LHCN-M2 (cell line): ENCODE results near the gene RAI1. TPM values are rescaled to one million over a fixed set of nuclear protein-coding genes. Genes with fewer than 3 reads are reported as not detected.
"Not testable (repeated sequence)": the region's sequence is repeated elsewhere in the genome, so short reads cannot be mapped to it uniquely, and the experiment has no call there.

Experiments
- DNase-seq: peaks from one replicate; pipeline ENCODE4 v3.0.0-alpha.2; 2012; ENCODE audit warnings: low read depth
- polyA plus RNA-seq: library from polyadenylated mRNA; unstranded; fragments of >200 nt; gene quantifications from one replicate; pipeline ENCODE4 v1.2.1, GENCODE V29; 2012; ENCODE audit warnings: missing spikeins
- total RNA-seq: library from RNA; depleted of rRNA; stranded (reverse); fragments of >200 nt; gene quantifications from 2 replicates; pipeline ENCODE4 v1.2.3, GENCODE V29; 2014; rRNA removed

RAI1 gene, protein sequence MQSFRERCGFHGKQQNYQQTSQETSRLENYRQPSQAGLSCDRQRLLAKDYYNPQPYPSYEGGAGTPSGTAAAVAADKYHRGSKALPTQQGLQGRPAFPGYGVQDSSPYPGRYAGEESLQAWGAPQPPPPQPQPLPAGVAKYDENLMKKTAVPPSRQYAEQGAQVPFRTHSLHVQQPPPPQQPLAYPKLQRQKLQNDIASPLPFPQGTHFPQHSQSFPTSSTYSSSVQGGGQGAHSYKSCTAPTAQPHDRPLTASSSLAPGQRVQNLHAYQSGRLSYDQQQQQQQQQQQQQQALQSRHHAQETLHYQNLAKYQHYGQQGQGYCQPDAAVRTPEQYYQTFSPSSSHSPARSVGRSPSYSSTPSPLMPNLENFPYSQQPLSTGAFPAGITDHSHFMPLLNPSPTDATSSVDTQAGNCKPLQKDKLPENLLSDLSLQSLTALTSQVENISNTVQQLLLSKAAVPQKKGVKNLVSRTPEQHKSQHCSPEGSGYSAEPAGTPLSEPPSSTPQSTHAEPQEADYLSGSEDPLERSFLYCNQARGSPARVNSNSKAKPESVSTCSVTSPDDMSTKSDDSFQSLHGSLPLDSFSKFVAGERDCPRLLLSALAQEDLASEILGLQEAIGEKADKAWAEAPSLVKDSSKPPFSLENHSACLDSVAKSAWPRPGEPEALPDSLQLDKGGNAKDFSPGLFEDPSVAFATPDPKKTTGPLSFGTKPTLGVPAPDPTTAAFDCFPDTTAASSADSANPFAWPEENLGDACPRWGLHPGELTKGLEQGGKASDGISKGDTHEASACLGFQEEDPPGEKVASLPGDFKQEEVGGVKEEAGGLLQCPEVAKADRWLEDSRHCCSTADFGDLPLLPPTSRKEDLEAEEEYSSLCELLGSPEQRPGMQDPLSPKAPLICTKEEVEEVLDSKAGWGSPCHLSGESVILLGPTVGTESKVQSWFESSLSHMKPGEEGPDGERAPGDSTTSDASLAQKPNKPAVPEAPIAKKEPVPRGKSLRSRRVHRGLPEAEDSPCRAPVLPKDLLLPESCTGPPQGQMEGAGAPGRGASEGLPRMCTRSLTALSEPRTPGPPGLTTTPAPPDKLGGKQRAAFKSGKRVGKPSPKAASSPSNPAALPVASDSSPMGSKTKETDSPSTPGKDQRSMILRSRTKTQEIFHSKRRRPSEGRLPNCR (N-terminal part only)
- total RNA-seq: 7.5 and 10.3 TPM in 2 replicates
- polyA plus RNA-seq: 6.9 TPM

DNA sequence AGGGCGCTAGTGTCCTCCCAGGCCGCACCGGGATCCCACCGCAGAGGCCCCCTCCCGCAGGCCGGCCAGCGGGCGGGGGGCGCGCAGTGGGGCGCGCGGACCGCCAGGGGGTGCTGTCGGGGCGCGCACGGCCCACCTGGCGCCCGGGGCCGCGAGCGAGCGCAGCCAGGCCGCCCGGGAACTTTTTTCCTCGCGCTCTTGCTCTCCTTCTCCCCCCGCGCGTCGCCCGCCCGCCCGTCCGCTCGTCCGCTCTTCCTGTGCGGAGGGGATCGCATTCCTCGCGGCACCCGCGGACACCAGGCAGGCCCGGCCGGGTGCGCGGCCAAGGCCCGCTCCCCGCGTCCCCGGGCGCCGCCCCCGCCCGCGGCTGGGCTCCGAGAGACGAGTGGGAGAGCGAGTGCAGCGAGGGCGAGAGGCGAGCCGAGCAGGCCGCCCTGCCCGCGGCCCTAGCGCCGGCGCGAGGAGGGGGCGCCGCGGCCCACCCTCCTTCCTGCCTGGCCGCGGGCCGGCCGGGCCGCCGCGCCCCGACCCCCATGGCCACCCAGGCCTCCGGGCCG, at the start of gene RAI1:
TSS of gene RAI1 (plus strand) at position 272 of the 557 bp plus-strand sequence. CDS start 111,491 bp downstream, outside the sequence.
- peak; percentile 71 for DNase-seq

DNA sequence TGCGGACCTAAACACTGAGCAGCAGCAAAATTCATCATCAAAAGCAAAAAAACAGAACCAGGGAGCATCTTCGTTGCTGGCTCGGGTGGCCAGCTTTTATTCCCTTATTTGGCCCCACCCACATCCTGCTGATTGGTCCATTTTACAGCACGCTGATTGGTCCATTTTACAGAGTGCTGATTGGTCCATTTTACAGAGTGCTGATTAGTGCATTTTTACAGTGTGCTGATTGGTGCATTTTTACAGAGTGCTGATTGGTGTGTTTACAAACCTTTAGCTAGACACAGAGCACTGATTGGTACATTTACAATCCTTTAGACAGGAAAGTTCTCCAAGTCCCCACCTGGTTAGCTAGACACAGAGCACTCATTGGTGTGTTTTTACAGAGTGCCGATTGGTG, 48.6 kb upstream of the RAI1 start:
- DNase-seq: peak; percentile 26

DNA sequence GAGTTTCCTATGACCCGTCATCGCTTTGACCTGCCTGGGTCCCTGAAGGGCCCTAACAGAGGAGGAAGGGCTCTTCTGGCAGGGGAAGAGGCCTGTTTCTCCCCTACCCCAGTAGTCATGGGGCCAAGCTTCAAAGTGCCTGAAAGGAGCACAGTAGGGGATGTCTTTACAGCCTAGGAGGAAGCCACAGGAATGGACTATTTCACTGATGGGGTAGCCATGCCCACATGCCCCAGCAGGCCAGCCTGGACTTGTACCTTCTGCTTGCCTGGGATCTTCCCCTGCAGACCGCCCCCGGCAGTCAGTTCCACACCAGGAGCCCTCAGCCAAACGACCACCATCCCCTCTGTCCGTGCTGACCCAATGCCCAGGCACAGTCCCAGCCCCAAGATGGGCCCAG, 47.9 kb upstream of the RAI1 start:
- no peak for DNase-seq

DNA sequence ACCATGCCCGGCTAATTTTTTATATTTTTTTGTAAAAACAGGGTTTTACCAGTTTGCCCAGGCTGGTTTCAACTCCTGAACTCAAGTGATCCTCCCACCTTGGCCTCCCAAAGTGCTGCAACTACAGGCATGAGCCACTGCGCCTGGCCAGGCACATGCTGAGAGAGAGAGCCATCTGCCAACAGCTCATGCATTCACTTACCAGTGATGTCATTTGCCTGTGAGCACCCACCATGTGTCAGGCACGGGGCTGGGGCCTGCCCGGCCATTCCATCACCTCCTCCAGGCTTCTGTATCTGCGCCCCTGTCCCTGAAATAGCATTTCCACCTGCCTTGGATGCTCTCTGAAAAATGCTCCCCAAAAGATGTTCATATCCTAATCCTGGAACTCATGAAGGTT, 46.1 kb upstream of the RAI1 start:
- no peak for DNase-seq

DNA sequence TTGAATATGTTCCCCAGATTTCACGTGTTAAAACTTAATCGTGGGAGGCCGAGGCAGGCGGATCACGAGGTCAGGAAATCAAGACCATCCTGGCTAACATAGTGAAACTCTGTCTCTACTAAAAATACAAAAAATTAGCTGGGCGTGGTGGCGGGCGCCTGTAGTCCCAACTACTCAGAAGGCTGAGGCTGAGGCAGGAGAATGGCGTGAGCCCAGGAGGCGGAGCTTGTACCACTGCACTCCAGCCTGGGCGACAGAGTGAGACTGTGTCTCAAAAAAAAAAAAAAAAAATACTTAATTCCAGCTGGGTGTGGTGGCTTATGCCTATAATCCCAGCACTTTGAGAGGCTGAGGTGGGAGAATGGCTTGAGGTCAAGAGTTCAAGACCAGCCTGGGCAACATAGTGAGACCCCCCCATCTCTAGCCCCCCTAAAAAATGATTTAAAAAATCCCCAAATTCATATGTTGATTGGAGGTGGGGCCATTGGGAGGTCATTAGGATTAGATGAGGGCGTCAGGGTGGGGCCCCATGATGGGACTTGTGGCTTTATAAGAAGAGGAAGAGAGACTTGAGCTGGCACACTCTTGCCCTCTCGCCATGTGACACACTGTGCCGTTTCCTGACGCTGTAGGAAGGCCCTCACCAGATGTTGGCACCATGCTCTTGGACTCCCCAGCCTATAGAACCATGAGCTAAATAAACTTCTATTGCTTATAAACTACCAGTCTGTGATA, 45.6 kb upstream of the RAI1 start:
- DNase-seq: not testable (repeated sequence)

DNA sequence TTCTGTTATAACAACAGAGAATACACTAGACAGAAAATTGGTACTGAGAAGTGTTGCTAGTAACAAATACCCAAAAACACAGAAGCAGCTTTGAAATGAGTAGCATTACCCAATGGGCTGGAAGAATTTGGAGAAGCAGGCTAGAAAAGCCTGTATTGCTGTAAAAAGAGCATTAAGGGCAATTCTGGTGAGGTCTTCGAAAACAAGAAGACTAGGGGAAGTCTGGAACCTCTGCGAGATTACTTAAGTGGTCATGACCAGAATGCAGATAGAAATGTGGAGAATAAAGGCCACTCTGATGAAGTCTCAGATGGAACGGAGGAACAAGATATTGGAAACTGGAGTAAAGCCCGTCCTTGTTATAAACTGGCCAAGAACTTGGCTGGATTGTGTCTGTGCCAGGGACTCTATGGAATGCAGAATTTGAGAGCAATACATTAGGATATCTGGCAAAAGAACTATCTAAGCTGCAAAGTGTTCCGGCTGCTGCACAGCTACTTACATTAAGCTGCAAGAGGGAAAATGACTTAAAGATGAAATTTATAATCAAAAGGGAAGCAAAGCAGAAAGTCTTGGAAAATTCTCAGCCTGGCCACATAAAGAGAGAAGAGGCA, 44.9 kb upstream of the RAI1 start:
- DNase-seq: no peak

DNA sequence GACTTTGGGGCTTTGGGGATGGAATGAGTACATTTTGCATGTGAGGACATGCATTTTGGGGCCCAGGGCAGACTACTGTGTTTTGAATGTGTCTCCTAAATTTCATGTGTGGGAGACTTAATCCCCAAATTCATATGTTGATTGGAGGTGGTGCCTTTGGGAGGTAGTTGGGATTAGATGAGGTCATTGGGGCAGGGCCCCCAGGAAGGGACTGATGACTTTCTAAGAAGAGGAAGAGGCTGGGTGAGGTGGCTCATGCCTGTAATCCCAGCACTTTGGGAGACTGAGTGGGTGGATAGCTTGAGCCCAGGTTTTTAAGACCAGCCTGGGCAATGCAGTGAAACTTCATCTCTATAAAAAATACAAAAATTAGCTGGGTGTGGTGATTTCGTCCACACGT, 42.8 kb upstream of the RAI1 start:
- no peak for DNase-seq

DNA sequence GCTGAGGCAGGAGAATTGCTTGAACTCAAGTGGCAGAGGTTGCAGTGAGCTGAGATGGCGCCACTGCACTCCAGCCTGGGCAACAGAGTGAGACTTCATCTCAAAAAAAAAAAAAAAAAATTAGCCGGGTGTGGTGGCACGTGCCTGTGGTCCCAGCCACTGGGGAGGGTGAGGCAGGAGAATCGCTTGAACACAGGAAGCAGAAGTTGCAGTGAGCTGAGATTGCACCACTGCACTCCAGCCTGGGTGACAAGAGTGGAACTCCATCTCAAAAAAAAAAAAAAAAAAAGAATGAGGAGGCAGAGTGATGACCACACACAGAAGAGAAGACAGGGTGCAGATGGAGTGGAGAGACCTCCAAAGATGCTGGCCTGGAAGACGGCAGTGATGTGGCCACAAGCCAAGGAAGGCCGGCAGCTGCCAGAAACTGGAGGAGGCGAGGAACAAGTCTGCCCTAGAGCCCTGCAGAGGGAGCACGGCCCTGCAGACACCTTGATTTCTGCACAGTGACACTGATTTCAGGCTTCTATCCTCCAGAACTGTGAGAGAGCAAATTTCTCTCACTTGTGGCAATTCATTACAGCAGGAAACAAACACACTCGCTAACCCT, 41.5 kb upstream of the RAI1 start:
- not testable (repeated sequence) for DNase-seq

DNA sequence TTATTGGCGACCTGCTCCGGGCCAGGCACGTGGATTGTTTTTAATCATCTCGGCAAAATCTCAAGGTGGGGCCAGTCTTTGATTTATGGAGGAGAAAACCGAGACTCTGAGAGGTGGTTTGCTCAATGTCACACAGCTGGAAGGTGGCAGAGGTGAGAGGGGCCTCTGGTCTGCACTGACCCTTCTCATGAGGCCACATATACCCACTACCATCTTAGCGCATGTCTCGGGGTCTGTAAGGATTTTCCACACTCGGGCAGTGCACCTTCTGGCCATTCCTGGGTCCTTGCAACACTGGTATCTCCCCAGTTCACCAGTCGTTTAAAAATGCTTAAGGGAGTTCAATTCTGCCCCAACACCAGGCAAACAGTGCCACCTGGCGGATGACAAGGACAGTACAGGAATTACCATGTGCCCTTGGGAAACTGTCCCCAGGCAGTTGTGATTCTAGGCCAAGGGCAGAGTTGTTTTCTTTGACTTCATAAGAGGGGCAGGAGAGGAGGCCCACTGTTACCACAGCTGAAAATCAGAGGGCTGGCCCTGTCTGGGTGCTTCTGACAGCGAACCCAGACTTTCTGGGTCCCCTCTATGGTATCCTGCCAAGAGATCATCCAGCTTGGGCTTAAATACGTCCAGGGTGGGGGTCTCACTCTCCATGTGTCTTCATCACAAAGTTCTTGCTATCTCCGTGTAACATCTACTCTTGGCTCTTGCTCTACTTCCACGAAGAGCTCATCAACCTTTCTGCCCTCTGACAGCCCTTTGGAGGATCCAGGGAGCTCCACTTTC, 39.4 kb upstream of the RAI1 start:
- peak; percentile 64 for DNase-seq

DNA sequence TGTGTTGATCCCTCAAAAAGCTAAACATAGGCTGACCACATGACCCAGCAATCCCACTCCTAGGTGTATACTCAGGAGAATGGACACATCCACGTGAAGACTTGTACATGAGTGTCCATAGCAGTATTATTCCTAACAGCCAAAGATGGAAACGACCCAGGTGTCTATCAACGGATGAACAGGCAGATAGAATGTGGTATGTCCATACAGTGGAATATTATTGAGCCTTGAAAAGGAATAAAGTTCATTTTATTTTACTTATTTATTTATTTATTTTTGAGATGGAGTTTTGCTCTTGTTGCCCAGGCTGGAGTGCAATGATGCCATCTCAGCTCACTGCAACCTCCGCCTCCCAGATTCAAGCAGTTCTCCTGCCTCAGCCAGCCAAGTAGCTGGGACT, 36.1 kb upstream of the RAI1 start:
- DNase-seq: not testable (repeated sequence)

DNA sequence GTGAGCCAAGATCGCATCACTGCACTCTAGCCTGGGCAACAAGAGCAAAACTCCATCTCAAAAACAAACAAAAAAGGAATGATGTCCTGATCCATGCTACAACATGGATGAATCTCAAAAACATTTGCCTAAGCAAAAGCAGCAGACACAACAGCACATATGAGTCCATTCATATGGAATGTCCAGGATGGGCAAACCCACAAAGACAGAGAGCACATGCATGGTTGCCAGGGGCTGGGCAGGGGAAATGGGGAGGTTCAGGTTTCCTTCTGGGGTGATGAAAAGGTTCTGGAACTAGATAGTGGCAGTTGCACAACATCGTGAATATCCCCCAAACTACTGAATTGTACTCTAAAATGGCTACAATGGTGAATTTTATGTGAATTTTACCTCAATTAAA, 35.3 kb upstream of the RAI1 start:
- peak; percentile 26 for DNase-seq

DNA sequence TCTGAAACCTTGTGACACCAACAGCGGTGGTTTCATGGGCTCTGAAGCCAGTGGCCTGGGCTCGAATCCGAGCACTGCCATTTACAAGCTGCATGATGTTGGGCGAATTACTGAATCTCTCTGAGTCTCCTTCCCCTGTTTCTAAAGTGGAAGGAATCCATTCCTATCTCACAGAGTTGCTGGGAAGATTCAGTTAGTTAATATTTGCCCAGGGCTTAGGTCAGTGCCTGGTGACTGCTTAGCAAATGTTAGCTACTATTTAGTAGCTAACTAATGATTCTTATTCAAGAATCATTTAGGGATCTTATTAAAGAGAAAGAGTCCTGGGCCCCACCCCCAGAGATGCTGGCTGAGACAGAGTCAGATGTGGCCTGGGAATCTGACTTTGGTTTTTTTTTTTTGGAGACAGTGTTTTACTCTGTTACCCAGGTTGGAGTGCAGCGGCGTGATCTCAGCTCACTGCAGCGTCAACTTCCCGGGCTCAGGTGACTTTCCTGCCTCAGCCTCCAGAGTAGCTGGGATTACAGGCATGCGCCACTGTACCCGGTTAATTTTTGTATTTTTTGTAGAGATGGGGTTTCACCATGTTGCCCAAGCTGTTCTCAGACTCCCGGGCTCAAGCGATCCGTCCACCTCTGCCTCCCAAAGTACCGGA, 33.6 kb upstream of the RAI1 start:
- no peak for DNase-seq

DNA sequence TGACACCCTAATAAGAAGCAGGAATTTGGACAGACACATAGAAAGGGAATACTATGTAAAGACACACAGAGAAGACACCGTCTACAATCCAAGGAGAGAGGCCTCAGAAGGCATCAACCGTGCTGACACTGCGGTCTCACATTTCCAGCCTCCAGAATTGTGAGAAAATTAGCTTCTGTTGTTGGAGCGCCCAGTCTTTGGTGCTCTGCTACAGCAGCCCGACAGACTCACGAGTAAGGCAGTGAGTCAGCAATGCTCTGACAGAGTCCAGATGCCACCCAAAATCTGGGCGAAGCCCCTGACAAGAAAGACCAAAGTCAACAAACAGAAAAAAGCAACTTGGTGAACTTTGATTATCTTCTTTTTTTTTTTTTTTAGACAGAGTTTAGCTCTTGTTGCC, 32.5 kb upstream of the RAI1 start:
- DNase-seq: no peak

DNA sequence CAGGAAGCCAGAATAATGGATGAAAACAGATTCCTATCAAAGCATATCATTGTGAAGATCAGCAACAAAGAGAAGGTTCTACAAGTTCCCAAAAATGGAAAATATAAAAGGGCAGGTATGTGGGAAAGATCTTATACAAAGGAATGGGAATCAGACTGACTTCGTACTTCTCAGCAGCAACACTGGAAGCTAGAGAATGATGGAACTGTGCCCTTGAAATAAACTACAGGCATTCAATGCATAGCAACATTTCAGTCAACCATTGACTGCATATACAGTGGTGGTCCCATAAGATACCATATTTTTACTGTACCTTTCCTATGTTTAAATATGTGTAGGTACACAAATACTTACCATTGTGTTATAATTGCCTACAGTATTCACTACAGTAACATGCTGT, 30.3 kb upstream of the RAI1 start:
- DNase-seq: no peak

DNA sequence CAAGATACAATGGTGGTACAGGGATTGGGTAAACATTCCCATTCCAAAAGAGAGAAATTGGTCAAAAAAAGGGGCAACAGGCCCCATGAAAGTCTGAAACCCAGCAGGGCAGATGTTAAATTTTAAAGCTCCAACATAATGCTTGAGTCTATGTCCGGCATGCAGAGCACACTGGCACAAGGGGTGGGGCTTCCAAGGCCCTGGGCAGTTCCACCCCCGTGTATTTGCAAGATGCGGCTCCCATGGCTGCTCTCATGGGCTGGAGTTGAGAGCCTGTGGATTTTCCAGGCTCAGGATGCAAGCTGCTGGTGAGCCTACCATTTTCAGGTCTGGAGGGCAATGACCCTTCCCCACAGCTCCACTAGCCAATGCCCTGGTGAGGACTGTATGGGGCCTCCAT, 27.9 kb upstream of the RAI1 start:
- no peak for DNase-seq

DNA sequence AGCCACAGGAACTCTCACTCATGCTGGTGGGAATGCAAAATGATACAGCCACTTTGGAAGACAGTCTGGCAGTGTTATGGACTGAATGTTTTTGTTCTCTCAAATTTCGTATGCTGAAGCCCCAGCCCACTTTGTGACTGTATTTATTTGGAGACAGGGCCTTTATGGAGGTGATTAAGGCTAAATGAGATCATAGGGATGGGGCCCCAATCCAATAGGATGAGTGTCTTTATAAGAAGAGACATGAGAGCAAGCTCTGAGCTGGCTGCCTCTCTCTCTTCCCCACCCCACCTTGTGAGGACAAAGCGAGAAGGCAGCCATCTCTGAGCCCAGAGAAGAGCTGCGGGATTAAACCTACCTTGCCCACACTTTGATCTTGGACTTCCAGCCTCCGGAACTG, 21.9 kb upstream of the RAI1 start:
- DNase-seq: no peak

DNA sequence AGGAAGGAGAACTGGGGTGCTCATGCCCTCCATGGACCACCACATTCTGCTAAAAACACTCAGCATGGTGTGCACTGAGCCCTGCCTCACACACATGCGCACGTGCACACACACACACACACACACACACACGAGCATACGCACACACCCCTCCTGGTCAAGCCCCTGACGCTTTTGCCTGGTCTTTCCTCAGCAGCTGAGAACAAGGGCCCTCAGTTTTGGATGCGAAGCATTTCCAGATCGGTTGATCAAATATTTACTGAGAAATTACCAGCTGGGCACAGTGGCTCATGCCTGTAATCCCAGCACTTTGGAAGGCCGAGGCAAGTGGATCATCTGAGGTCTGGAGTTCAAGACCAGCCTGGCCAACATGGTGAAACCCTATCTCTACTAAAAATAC, 20.1 kb upstream of the RAI1 start:
- no peak for DNase-seq

DNA sequence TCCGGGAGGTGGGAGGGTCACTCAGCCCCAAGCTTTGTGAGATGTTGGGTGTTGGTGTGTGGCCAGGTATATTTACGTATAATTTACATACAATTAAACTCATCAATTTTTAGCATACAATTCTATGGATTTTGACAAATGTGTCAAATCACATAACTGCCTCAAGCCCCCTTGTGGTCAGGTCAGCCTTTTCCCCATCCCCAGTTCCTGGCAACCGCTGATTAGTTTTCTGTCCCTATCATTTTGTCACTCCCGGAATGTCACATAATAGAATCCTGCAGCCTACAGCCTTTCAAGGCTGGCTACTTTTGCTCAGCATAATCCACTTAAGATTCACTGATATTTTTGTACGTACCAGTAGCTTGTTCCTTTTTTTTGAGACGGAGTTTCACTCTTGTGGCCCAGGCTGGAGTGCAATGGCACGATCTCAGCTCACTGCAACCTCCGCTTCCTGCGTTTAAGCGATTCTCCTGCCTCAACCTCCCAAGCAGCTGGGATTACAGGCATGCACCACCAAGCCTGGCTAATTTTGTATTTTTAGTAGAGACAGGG, 19.3 kb upstream of the RAI1 start:
- no peak for DNase-seq
